NCI-H1092 treated with DMSO at 0.1 percent for 48 hours (cell line): ENCODE data around the gene TTC34.
"Not testable (repeated sequence)": the region's sequence is repeated elsewhere in the genome, so short reads cannot be mapped to it uniquely, and the experiment has no call there.

Experiments
- DNase-seq: peaks from one replicate; lab custom pipeline; 2025; lab: John Stamatoyannopoulos, UW

TTC34 gene

DNA sequence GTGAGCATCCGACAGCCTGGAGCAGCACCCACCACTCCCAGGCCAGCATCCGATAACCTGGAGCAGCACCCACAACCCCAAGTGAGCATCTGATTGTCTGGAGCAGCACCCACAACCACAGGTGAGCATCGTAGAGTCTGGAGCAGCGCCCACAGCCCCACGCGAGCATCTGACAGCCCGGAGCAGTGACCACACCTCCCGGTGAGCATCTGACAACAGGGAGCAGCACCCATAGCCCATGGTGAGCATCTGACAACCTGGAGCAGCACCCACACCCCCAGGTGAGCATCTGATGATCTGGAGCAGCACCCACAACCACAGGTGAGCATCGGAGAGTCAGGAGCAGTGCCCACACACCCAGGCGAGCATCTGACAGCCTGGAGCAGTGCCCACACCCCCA, 143.6 kb downstream of the TTC34 start:
- DNase-seq = not testable (repeated sequence)

DNA sequence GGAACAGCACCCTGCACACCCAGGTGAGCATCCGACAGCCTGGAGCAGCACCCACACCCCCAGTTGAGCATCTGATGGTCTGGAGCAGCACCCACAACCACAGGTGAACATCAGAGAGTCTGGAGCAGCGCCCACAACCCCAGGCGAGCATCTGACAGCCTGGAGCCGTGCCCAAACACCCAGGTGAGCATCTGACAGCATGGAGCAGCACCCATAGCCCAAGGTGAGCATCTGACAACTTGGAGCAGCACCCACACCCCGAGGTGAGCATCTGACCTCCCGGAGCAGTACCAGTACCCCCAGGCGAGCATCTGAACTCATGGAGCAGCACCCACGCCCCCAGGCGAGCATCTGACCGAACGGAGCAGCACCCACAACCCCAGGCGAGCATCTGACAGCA, 144.4 kb downstream of the TTC34 start:
- not testable (repeated sequence) for DNase-seq

DNA sequence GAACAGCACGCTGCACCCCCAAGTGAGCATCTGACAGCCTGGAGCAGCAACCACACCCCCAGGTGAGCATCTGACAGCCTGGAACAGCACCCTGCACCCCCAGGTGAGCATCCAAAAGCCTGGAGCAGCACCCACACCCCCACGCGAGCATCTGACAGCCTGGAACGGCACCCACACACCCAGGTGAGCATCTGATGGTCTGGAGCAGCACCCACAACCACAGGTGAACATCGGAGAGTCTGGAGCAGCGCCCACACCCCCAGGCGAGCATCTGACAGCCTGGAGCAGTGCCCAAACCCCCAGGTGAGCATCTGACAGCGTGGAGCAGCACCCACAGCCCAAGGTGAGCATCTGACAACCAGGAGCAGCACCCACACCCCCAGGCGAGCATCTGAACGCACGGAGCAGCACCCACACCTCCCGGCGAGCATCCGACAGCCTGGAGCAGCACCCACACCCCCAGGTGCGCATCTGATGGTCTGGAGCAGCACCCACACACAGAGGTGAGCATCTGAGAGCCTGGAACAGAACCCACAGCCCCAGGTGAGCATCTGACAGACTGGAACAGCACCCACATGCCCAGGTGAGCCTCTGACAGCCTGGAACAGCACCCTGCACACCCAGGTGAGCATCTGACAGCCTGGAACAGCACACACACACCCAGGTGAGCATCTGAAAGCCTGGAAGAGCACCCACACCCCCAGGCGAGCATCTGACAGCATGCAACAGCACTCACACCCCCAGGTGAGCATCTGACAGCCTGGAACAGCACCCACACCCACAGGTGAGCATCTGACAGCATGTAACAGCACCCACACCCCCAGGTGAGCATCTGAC, 145.7 kb downstream of the TTC34 start:
- not testable (repeated sequence) for DNase-seq

DNA sequence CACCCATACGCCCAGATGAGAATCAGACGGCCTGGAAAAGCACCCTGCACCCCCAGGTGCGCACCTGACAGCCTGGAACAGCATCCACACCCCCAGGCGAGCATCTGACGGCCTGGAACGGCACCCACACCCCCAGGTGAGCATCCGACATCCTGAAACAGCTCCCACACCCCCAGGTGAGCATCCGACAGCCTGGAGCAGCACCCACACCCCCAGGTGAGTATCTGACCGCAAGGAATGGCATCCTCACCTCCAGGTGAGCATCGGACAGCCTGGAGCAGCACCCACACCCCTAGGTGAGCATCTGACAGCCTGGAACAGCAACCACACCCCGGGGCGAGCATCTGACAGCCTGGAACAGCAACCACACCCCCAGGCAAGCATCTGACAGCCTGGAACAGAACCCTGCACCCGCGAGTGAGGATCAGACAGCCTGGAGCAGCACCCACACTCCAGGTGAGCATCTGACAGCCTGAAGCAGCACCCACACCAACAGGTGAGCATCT, 147.0 kb downstream of the TTC34 start:
- DNase-seq = not testable (repeated sequence)

DNA sequence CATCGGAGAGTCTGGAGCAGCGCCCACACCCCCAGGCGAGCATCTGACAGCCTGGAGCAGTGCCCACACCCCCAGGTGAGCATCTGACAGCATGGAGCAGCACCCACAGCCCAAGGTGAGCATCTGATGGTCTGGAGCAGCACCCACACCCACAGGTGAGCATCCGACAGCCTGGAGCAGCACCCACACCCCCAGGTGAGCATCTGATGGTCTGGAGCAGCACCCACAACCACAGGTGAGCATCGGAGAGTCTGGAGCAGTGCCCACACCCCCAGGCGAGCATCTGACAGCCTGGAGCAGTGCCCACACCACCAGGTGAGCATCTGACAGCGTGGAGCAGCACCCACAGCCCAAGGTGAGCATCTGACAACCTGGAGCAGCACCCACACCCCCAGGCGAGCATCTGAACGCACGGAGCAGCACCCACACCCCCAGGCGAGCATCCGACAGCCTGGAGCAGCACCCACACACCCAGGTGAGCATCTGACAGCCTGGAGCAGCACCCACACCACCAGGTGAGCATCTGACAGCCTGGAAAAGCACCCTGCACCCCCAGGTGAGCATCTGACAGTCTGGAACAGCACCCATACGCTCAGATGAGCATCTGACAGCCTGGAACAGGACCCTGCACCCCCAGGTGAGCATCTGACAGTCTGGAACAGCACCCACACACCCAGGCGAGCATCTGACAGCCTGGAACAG, 147.6 kb downstream of the TTC34 start:
- not testable (repeated sequence) for DNase-seq

DNA sequence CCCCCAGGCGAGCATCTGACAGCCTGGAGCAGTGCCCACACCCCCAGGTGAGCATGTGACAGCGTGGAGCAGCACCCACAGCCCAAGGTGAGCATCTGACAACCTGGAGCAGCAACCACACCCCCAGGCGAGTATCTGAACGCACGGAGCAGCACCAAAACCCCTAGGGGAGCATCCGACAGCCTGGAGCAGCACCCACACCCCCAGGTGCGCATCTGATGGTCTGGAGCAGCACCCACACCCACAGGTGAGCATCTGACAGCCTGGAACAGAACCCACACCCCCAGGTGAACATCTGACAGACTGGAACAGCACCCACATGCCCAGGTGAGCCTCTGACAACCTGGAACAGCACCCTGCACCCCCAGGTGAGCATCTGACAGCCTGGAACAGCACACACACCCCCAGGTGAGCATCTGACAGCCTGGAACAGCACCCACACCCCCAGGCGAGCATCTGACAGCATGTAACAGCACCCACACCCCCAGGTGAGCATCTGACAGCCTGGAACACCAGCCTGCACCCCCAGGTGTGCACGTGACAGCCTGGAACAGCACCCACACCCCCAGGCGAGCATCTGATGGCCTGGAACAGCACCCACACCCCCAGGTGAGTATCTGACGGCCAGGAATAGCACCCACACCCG, 148.4 kb downstream of the TTC34 start:
- not testable (repeated sequence) for DNase-seq

DNA sequence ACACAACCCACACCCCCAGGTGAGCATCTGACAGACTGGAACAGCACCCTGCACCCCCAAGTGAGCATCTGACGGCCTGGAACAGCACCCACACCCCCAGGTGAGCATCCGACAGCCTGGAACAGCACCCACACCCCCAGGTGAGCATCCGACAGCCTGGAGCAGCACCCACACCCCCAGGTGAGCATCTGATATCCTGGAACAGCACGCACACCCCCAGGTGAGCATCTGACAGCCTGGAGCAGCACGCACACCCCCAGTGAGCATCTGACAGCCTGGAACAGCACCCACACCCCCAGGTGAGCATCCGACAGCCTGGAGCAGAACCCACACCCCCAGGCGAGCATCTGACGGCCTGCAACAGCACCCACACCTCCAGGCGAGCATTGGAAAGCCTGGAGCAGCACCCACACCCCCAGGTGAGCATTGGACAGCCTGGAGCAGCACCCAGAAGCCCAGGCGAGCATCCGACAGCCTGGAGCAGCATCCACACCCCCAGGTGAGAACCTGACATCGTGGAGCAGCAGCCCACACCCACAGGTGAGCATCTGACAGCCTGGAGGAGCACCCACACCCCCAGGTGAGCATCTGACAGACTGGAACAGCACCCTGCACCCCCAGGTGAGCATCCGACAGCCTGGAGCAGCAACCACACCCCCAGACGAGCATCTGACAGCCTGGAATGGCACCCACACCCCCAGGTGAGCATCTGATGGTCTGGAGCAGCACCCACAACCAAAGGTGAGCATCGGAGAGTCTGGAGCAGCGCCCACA, 149.2 kb downstream of the TTC34 start:
- not testable (repeated sequence) for DNase-seq

DNA sequence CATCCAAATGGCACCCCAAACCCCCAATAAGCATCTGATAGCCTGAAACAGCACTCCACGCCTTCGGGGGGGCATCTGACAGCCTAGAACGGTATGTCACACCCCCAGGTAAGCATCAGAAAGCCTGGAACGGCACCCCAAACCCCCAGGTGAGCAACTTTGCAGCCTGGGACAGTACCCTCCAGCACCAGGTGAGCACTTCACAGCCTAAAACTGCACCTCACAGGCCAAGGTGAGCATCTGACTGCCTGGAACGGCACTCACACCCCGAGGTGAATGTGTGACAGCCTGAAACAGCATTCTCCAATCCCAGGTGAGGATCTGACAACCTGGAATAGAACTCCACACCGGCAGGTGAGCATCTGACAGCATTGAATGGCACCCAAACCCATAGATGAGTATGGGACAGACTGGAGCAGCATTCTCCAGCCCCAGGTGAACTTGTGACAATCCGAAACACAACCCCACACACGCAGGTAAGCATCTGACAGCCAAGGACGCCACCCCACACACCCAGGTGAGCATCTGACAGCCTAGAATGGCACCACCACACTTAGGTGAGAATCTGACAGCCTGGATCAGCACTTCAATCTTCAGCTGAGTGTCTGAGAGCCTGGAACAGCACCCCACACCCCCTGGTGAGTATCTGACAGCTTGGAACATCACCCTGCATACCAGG, 150.4 kb downstream of the TTC34 start:
- DNase-seq = no peak

DNA sequence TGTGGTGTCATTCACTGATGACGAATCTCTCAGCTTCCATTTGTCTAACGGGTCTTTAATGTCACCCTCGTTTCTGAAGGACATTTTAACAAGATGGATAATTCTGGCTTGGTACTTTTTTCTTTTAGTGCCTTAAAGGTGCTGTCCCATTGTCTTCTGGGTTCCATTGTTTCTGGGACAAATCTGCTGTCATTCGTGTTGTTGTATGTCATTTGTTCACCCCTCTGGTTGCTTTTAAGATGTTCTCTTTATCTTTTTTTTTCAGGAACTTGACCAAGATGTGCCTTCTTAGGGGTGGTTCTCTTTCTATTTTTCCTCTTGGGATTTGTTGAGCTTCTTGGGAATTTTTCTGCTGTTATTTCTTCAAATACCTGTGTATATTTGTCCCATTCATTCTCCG, 154.7 kb downstream of the TTC34 start:
- DNase-seq = no peak

DNA sequence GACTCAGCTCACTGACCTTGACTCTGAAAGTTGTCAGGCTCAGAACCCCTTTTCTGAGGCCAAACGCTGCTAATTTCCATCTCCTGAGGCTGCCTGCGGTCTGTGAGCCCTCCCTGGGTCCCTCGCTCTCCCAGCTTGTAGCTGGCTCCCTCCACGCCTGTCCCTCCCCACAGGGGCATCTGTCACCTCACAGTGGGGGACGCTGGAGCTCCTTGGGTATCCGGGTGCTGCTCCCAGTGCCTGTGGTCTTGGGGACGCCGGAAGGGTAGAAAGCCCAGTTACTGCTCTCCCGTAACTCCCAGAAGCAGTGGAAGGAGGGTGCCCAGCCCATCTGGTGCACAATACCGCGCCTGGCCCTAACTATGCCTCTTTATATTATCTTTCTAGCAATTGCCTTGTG, 155.7 kb downstream of the TTC34 start:
- no peak for DNase-seq

DNA sequence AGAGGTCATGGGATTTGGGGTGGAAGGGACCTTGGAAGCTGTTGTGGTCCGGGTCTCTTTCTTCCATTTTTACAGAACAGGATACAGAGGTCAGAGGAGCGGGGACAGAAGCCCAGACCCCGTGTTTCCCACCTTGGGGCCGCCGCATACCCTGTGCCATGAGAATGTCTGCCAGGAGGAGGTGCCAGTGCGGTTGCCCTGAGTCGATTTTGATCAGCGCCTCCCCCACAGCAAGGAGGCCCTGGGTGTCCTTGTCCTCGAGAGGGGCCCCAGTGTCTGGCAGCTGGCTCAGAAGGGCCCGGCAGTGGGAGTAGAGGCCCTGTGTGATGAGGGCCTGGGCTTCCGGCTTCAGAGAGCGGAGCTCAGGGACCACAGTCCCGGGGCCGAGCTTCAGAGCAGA, 156.3 kb downstream of the TTC34 start:
- no peak for DNase-seq

DNA sequence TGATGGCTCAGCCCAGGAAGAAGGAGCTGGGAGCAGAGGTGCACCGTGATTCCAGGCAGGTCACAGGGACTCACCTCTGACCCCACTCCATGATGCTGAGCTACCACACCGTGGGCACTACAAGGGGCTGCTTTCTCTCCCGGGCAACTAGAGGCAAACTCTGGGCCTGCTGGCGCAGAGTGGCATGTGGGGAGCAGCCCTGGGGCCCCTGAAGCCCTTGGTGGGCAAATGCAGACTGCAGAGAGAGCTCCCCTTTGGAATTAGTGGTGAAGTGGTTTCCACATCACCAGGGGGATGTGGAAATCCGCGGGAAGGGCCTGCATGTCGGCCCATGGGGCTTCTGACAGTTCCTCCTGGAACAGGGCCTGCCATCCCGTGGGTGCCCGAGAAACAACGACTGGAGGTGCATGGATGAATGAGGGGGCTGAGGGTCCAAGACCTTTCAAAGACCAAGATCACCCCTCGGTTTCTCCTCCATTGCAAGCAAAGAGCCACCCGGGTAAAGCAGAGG, 156.8 kb downstream of the TTC34 start:
- DNase-seq = no peak

DNA sequence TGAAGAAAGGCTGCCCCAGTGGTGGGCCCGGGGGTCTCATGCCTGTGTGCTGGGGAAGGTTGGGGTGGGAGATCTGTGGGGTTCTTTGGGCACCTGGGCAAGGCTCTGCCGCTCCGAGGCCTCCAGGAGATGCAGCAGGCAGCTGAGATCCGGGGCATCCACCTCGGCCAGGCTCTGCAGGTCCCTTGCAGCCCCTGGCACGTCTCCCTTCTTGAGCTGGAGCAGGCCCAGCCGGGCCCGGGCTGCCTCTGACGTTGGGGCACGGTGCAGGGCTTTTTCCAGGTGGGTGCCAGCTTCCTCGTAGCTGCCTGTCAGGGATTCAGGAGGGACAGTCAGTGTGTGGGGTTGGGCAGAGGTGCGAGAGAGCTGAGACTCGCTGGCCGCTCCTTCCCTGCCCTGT, 157.3 kb downstream of the TTC34 start:
- no peak for DNase-seq

DNA sequence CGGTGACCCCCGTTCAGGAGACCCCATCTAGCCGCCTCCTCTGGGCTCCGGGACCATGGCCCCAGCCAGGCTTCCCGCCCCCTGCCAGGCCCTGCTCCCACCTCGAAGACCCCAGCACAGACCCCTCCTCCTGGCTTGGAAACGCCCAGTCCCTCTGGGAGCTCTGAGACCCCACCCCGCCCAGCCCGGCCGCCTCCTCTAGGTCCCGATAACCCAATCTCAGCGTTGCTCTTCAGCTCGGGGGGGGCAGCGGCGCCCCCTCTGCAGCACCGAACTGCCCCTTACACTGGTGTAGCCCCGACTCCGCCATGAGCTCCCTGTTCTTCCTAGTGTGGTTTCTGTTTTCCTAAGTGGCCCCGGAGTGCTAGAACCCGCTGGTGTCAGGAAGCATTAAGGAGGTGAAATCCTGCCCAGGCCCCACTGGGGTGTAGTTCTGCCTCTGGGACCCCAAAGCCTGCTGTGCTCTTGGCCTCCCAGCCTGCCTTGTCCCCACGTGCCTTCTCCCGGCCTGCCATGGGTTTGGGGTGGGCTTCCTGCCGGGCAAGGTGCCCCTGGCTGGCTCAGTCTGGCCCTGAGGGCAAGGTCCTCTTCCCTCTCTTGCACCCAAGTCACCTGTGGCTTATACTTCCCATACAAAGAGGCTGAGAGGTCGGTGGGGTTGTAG, 157.9 kb downstream of the TTC34 start:
- no peak for DNase-seq

DNA sequence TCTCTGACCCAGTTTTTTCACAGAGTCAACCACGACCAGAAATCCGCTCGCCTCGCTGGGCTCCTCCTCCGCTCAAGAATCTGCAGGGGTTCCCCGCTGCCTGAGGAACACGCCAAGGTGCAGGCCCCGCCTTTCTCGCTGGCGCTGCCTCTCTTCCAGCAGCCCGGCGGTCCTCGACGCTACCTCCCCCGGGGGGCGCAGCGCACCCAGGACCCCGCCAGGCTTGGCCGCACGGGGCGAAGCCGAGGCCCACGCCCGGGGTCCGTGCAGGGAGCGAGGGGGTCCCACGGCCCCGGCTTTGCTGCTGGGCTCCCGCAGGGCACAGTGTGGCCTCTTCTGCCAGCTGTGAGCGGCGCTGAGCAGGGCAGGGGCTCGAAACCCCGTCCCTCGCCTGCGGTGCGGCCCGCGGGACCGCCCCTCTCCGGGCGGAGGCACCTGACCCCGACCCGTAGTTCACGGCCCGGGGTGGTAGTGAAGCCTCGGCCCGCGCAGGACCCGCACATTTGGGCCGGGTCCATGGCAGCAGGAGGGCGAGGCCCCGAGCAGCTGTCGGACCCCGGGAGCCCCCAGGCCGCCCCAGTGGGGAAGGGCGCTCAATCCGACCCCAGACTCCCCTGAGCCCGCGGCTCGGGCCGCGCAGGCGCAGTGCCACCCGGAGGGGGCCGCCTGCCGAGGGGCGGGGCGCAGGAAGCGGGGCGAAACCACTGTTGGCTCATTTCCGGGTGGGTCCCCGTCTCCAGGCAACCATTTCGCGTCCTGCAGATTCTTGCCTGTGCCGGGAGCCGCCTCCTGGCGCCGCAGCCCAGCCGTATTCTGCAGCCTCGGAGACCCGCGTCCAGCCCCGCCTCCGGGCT, 158.7 kb downstream of the TTC34 start:
- DNase-seq = peak; percentile 83

DNA sequence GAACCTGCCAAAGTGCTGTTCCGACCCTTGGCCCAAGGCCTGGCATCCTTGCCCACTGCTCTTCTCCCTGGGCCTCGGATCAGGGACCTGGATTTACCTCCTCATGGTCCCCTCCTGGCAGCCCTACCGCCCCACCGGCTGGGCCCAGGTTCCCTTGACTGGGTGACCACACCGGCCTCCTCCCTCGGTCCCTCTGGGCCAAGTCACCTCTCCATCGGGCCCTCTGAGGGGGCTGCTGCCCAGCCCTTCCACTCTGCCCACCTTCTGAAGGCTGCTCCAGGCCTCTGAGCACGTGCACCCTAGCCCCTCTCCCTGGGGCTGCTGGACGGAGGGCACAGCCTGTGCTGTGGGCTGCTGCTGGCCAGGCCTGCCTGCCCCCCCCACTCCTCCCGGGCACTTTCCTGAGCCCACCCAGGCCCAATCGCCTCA, 159.3 kb downstream of the TTC34 start:
- no peak for DNase-seq

DNA sequence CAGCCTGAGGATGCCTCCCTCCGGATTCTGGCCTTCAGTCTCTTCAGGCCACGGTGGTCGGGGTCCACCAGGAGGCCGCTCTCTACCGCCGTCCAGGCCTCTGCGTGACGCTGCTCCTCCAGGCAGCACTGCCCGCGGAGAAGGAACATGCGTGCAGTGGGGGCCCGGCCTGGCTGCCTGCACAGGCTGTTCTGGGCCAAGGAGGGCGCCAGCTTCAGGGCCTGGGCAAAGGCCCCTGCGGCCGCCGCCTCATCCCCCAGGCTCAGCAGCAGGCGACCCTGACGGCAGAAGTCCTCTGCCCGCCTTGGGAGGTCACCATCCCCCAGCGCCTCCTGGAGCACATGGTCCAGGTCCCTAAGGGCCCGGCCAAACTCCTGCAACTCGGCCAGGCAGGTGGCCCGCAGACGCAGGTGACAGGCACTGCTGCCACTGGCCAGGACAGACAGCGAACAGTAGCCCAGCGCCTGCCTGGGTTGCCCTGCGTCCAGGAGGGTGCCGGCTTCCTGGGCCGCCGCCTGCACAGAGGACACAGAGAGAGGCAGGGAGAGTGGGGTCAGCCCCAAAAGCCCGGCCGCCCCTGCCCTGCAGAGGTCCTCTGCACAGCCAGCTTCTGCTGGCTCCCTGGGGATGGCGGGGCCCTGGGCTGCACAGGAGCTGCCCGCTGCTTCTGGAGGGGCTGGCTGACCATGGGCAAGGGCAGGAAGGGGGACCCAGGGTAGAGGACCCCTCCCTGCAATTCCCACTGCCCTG, 159.9 kb downstream of the TTC34 start:
- no peak for DNase-seq

DNA sequence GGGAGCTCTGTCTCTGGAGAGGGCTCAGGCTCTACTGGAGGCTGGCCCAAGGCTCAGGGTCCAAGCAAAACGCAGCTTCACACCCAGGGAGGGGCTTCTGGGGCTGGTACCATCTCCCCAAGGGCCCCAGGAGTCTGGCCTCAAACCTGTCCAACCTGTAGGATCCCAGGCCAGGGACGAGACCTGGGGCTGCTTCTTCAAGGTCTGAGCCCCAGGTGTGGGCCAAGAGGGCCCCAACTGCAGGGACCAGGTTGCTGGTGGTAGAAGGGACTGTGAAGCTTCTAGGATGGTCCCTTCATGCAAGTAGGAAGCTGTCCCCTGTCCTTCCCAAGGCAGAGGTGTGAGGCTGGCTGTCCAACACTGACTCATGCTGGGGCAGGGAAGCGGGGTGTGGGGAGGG, 160.9 kb downstream of the TTC34 start:
- DNase-seq = no peak
